ENCODE data around the gene ADD1. TPM values are rescaled to one million over a fixed set of nuclear protein-coding genes. Genes with fewer than 3 reads are reported as not detected.
A peak's percentile ranks its signal among the peaks of the same experiment; 100 is the strongest.

ADD1 gene
- total RNA-seq, 1 experiment from 2014 or later: 181 TPM

GRCh38 chr4:2929469-2929868, 85.8 kb downstream of the ADD1 start:
- no peaks in the 10 kb centered on the region for H3K9me2 ChIP-seq (ENCODE audit: insufficient read depth)
- H3K27me3 ChIP-seq (ENCODE audit: insufficient read depth, low read depth): no peaks in the 10 kb centered on the region
- no peak overlapping the region for H2AFZ ChIP-seq
- no peaks in the 10 kb centered on the region for H3K4me1 ChIP-seq (replicated peaks; ENCODE audit: insufficient read depth)
- H3F3A ChIP-seq (ENCODE audit: insufficient read depth, low read depth): peaks cover 11% of the 10 kb centered on the region; the same call in 1 of the 2 replicates
- H3K27ac ChIP-seq: no peak overlapping the region
- no peak overlapping the region for H3K4me3 ChIP-seq
- no peak overlapping the region for H3K4me2 ChIP-seq
- no peak for DNase-seq
- intact Hi-C loops (cut with micrococcal nuclease; ENCODE audit: unreplicated experiment): no loop called here
- no peaks in the 10 kb centered on the region for H3K79me2 ChIP-seq (ENCODE audit: low read depth)
- H4K20me1 ChIP-seq (ENCODE audit: insufficient read depth): no peaks in the 10 kb centered on the region; the same call in 1 of the 2 replicates
- H3K9me3 ChIP-seq (ENCODE audit: insufficient read depth, low read depth): no peaks in the 10 kb centered on the region
- CTCF ChIA-PET: no interaction called here
- no peaks in the 10 kb centered on the region for H3K36me3 ChIP-seq (ENCODE audit: low read depth)
- POLR2A ChIA-PET (ENCODE audit: unreplicated experiment): no interaction called here
- no TSS peak for BruUV-seq (replicated peaks)
- TF ChIP-seq, protein P1, sequence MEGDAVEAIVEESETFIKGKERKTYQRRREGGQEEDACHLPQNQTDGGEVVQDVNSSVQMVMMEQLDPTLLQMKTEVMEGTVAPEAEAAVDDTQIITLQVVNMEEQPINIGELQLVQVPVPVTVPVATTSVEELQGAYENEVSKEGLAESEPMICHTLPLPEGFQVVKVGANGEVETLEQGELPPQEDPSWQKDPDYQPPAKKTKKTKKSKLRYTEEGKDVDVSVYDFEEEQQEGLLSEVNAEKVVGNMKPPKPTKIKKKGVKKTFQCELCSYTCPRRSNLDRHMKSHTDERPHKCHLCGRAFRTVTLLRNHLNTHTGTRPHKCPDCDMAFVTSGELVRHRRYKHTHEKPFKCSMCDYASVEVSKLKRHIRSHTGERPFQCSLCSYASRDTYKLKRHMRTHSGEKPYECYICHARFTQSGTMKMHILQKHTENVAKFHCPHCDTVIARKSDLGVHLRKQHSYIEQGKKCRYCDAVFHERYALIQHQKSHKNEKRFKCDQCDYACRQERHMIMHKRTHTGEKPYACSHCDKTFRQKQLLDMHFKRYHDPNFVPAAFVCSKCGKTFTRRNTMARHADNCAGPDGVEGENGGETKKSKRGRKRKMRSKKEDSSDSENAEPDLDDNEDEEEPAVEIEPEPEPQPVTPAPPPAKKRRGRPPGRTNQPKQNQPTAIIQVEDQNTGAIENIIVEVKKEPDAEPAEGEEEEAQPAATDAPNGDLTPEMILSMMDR (conservative IDR thresholded peaks at IDR 0.05): no peak
- no peak for TF ChIP-seq EZH2 (IDR thresholded peaks at IDR 0.05; ENCODE audit: low read depth)

DNA sequence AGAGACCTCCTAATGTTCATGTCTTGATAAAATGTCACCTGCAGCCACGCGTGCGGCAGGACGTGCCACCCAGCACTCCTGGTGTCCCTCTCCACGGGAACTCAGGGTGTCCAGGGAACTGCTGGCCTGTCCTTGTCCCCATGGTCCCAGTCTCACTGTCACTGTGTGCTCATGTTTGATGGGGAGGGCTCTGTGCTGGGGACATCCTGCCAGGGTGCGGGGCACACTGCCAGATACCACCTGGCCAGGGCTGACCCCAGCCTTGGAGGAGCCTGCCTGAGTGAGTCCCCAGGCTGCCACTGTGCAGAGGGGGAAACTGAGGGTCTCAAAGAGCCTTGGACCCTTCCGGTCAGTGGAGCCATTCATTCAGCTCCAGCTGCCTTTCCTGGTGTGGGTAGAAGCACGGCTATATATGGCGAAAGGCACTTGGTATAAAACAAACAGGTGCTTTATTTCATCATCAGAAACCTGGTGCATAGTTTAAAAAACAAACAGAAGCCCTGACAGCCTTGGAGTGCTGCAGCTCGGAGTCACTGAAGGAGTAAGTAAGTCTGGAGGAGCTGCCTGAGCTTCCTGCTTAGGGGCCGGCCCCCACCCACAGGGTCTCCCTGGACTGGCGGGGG, 86.6 kb downstream of the ADD1 start:
- POLR2A ChIA-PET (ENCODE audit: unreplicated experiment): interaction anchor here (0.5 kb wide), 1 partner anchor 184 kb away, joined by 3 read pairs; no protein-coding TSS in a partner anchor
- CTCF ChIA-PET: no interaction called here
- Histone ChIP-seq H3K4me1 (replicated peaks; ENCODE audit: insufficient read depth) (no peaks in the 10 kb centered on the region), H3K79me2 (ENCODE audit: low read depth) (peaks cover 4% of the 10 kb centered on the region; the same call in 1 of the 2 replicates), H4K20me1 (ENCODE audit: insufficient read depth) (no peaks in the 10 kb centered on the region; the same call in 1 of the 2 replicates), H3K9me2 (ENCODE audit: insufficient read depth) (no peaks in the 10 kb centered on the region), H3K4me3 (no peak overlapping the region), H3K27ac (no peak overlapping the region), H3K4me2 (no peak overlapping the region), H3K27me3 (ENCODE audit: insufficient read depth, low read depth) (no peaks in the 10 kb centered on the region), H3F3A (ENCODE audit: insufficient read depth, low read depth) (peaks cover 11% of the 10 kb centered on the region; the same call in 1 of the 2 replicates), H3K36me3 (ENCODE audit: low read depth) (no peaks in the 10 kb centered on the region), H3K9me3 (ENCODE audit: insufficient read depth, low read depth) (no peaks in the 10 kb centered on the region), H2AFZ (no peak overlapping the region)
- BruUV-seq (replicated peaks): no TSS peak
- peak in 1 of 2 experiments; percentile 60 for DNase-seq
- TF ChIP-seq, protein P1 (conservative IDR thresholded peaks at IDR 0.05): no peak
- TF ChIP-seq EZH2 (IDR thresholded peaks at IDR 0.05; ENCODE audit: low read depth): no peak
- intact Hi-C loops (cut with micrococcal nuclease; ENCODE audit: unreplicated experiment): no loop called here

DNA sequence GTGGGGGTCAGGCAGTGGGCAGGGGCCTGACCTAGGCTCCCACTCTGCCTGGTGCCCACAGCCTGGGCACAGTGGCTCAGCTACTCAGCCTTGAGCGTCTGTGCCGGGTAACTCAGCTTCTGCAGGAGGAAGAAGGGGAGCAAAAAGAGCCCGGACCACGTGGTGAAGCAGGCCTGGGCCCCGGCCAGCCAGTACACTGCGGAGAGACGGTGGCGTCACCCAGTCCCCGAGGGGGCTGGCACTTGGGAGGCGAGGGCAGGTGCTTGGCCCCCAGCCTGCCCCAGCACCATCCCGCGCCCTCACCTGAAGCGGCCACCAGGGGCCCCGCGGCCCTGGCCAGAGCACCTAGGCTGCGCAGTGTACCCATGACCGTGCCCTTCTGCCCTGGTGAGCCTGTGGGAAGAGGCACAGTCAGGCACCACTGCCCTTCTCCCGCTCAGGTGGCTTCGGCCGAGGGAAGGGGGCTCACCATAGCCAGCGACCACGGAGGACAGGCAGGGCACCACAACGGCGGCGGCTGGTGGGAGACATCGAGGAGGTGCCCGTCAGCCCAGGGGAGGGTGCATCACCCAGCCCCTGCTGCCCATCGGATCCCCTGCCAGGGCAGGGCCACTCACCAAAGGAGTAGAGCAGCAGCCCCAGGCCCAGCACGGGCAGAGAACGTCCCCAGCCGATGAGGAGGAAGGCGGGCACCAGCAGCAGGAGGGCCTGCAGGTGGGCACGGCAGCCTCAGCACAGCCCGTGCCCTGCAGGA, 87.3 kb downstream of the ADD1 start:
- no peak overlapping the region for H3K27ac ChIP-seq
- H3K36me3 ChIP-seq (ENCODE audit: low read depth): no peaks in the 10 kb centered on the region
- H3K9me3 ChIP-seq (ENCODE audit: insufficient read depth, low read depth): no peaks in the 10 kb centered on the region
- no peak for TF ChIP-seq EZH2 (IDR thresholded peaks at IDR 0.05; ENCODE audit: low read depth)
- TF ChIP-seq, protein P1 (conservative IDR thresholded peaks at IDR 0.05): no peak; the same call in 1 of the 2 replicates
- peaks cover 7% of the 10 kb centered on the region; the same call in 1 of the 2 replicates for H3K79me2 ChIP-seq (ENCODE audit: low read depth)
- H3F3A ChIP-seq (ENCODE audit: insufficient read depth, low read depth): peaks cover 16% of the 10 kb centered on the region; the same call in 1 of the 2 replicates
- H3K4me1 ChIP-seq (replicated peaks; ENCODE audit: insufficient read depth): peaks cover 4% of the 10 kb centered on the region; the same call in 1 of the 2 replicates
- no peaks in the 10 kb centered on the region; the same call in 1 of the 2 replicates for H4K20me1 ChIP-seq (ENCODE audit: insufficient read depth)
- BruUV-seq (replicated peaks): no TSS peak
- no peak overlapping the region for H2AFZ ChIP-seq
- POLR2A ChIA-PET (ENCODE audit: unreplicated experiment): no interaction called here
- H3K27me3 ChIP-seq (ENCODE audit: insufficient read depth, low read depth): no peaks in the 10 kb centered on the region
- H3K9me2 ChIP-seq (ENCODE audit: insufficient read depth): no peaks in the 10 kb centered on the region
- CTCF ChIA-PET: no interaction called here
- no peak for DNase-seq
- intact Hi-C loops (cut with micrococcal nuclease; ENCODE audit: unreplicated experiment): no loop called here
- no peak overlapping the region for H3K4me3 ChIP-seq
- H3K4me2 ChIP-seq: no peak overlapping the region
